Left lung (tissue), 10 donors: Measurements from ENCODE around the gene LCMT1. TPM values are rescaled to one million over a fixed set of nuclear protein-coding genes. Genes with fewer than 3 reads are reported as not detected.

Source experiments
- ATAC-seq: fragments of 200-7000 bp; cut with Tn5 transposase; one replicate; pipeline ENCODE4 v1.9.1; 2020; ENCODE audit warnings: moderate library complexity
- DNase-seq, 4 donors: peaks; one replicate each; pipeline ENCODE4 v3.0.0-alpha.2; 2013 to 2020
- H3K27ac ChIP-seq, 2 donors: fragments of 200-600 bp; sonication (generic) in 1 of 2; one replicate each; pipeline versions ENCODE4 v1.5.0 to v1.8.0; 2020 to 2021
- H3K27me3 ChIP-seq, 2 donors: fragments of 200-600 bp; sonication (generic) in 1 of 2; one replicate each; pipeline versions ENCODE4 v1.5.0 to v1.8.0; 2020 to 2021
- H3K36me3 ChIP-seq, 2 donors: fragments of 200-600 bp; sonication (generic) in 1 of 2; one replicate each; pipeline versions ENCODE4 v1.5.0 to v1.8.0; 2020 to 2021
- H3K4me1 ChIP-seq, 2 donors: fragments of 200-600 bp; one replicate each; pipeline ENCODE4 v1.8.0; 2021
- H3K4me3 ChIP-seq, 2 donors: fragments of 200-600 bp; sonication (generic) in 1 of 2; one replicate each; pipeline versions ENCODE4 v1.5.0 to v1.8.0; 2020 to 2021; ENCODE audit warnings: mild to moderate bottlenecking in 1 of 2
- H3K9me3 ChIP-seq, 2 donors: fragments of 200-600 bp; sonication (generic) in 1 of 2; one replicate each; pipeline versions ENCODE4 v1.5.0 to v1.8.0; 2020 to 2021
- CTCF ChIP-seq, 2 donors: fragments of 200-600 bp; sonication (generic) in 1 of 2; IDR thresholded peaks; one replicate each; pipeline versions ENCODE4 v1.5.0 to v1.8.0; 2021; ENCODE audit warnings: antibody characterized with exemption in 2 of 2
- intact Hi-C, 2 donors: fragments of 100-400 bp; cut with DNase I; formaldehyde crosslinking; loops; one replicate each; pipeline versions ENCODE4 v1.11.2 to v1.14.2; 2022
- polyA plus RNA-seq, 6 donors: library from polyadenylated mRNA; unstranded; fragments of 120-200 nt; gene quantifications; one replicate each; pipeline ENCODE4 v1.2.1, GENCODE V29; 2013; ENCODE audit not compliant: insufficient read length in 6 of 6
- total RNA-seq, 2 donors: library from RNA; stranded (reverse); fragmentation: NEBNext Ultra II Directional; extraction: Animal tissue kit (Norgen Biotek cat#: 25700); gene quantifications; one replicate each; pipeline ENCODE4 v1.2.1, GENCODE V29; 2021
- donor health status: DM: no; HTN: yes; CAD: no.
- donor health status: DM: no; HTN: no; CAD: no.

LCMT1 gene
- total and polyA plus RNA-seq, 8 donors: 25.6 to 58.4 (median 54.2) TPM

- intact Hi-C loops: no loop called here
- Histone ChIP-seq H3K9me3 (no peaks in the 10 kb centered on the region), H3K4me3 (no peak overlapping the region), H3K4me1 (no peaks in the 10 kb centered on the region), H3K36me3 (peaks cover 0 to 94% of the 10 kb centered on the region in 2 donors), H3K27me3 (no peaks in the 10 kb centered on the region), H3K27ac (no peak overlapping the region)
- DNase-seq: no peak
- TF ChIP-seq CTCF (IDR thresholded peaks at IDR 0.05): no peak
- ATAC-seq: no peak
These were observed 28.9 kb downstream of the LCMT1 start for GRCh38 chr16:25140459-25140858.

GRCh38 chr16:25141648-25142047 lies 30.1 kb downstream of the LCMT1 start:
- H3K4me1 ChIP-seq: no peaks in the 10 kb centered on the region
- H3K9me3 ChIP-seq: no peaks in the 10 kb centered on the region
- no peak for TF ChIP-seq CTCF (IDR thresholded peaks at IDR 0.05)
- H3K27me3 ChIP-seq: no peaks in the 10 kb centered on the region
- ATAC-seq (peak; percentile 32), DNase-seq (no peak)
- H3K36me3 ChIP-seq: peaks cover 0 to 90% of the 10 kb centered on the region in 2 donors
- no peak overlapping the region for H3K4me3 ChIP-seq
- intact Hi-C loops: no loop called here
- H3K27ac ChIP-seq: no peak overlapping the region

- H3K9me3 ChIP-seq: no peaks in the 10 kb centered on the region
- H3K27me3 ChIP-seq: no peaks in the 10 kb centered on the region
- no peak overlapping the region for H3K27ac ChIP-seq
- intact Hi-C loops: no loop called here
- H3K36me3 ChIP-seq: peaks cover 0 to 81% of the 10 kb centered on the region in 2 donors
- no peak overlapping the region for H3K4me3 ChIP-seq
- no peak for DNase-seq
- no peak for ATAC-seq
- no peak for TF ChIP-seq CTCF (IDR thresholded peaks at IDR 0.05)
- H3K4me1 ChIP-seq: no peaks in the 10 kb centered on the region
These were observed 32.4 kb downstream of the LCMT1 start for GRCh38 chr16:25143928-25144327.

GRCh38 chr16:25148568-25149215 lies 37.1 kb downstream of the LCMT1 start:
- no peaks in the 10 kb centered on the region for H3K9me3 ChIP-seq
- no peaks in the 10 kb centered on the region for H3K4me1 ChIP-seq
- H3K4me3 ChIP-seq: no peak overlapping the region
- no peak overlapping the region for H3K27ac ChIP-seq
- no peaks in the 10 kb centered on the region for H3K27me3 ChIP-seq
- DNase-seq: no peak
- peaks cover 0 to 52% of the 10 kb centered on the region in 2 donors for H3K36me3 ChIP-seq
- no peak for TF ChIP-seq CTCF (IDR thresholded peaks at IDR 0.05)
- ATAC-seq: no peak
- intact Hi-C loops: no loop called here

GRCh38 chr16:25151996-25152395 lies 40.5 kb downstream of the LCMT1 start:
- H3K27ac ChIP-seq: no peak overlapping the region
- no peaks in the 10 kb centered on the region for H3K27me3 ChIP-seq
- no peak overlapping the region for H3K4me3 ChIP-seq
- H3K36me3 ChIP-seq: peaks cover 0 to 48% of the 10 kb centered on the region in 2 donors
- no peaks in the 10 kb centered on the region for H3K9me3 ChIP-seq
- no peak for ATAC-seq
- intact Hi-C loops: no loop called here
- no peak for TF ChIP-seq CTCF (IDR thresholded peaks at IDR 0.05)
- no peaks in the 10 kb centered on the region for H3K4me1 ChIP-seq
- no peak for DNase-seq
